K562 (cell line): ENCODE measurements around the gene NDUFB8. TPM values are rescaled to one million over a fixed set of nuclear protein-coding genes. Genes with fewer than 3 reads are reported as not detected.

Experiments
- ATAC-seq: fragments of 200-7000 bp; cut with Tn5 transposase; 3 replicates; pipeline ENCODE4 v1.9.1; 2020; ENCODE audit warnings: moderate library complexity
- BruUV-seq: library from RNA; stranded (reverse); fragments of 400-500 nt; replicated peaks from 2 replicates; lab custom pipeline; 2021; lab: Mats Ljungman, UMichigan
- CTCF ChIA-PET: fragments of 300-600 bp; formaldehyde crosslinking; extraction: SDS; loops from one replicate; lab custom pipeline; 2021; ENCODE audit warnings: low intra/inter-chr PET ratio; lab: Yijun Ruan, JAX
- POLR2A ChIA-PET: fragments of 300-600, 350-650 bp; sonication (Branson Sonifier 250); formaldehyde crosslinking; extraction: SDS; loops from one replicate; lab custom pipeline; 2021; ENCODE audit warnings: antibody characterized with exemption, inconsistent platforms; lab: Yijun Ruan, JAX
- DNase-seq, 4 experiments: peaks; one replicate each; pipeline versions ENCODE4 v3.0.0 to v3.0.0-alpha.2; 2011 to 2018; ENCODE audit warnings: low spot score in 3 of 4, mixed read lengths in 3 of 4; ENCODE audit errors: extremely low read depth in 1 of 4
- FAIRE-seq: peaks from 2 replicates; lab custom pipeline; 2011; peaks lifted over from hg19 to GRCh38; lab: Jason Lieb, UNC
- H2AFZ ChIP-seq: 2 replicates; pipeline ENCODE4 v1.6.0; 2011; ENCODE audit warnings: low read depth, low read length, control low read depth, inconsistent platforms
- H3K27ac ChIP-seq: fragments of 200-600 bp; 3 replicates; pipeline ENCODE4 v1.8.0; 2011; ENCODE audit warnings: low read depth, mild to moderate bottlenecking, control low read depth, inconsistent platforms, low read length, moderate library complexity, mixed read lengths; ENCODE audit errors: extremely low read depth
- H3K27me3 ChIP-seq, 2 experiments: fragments of 300-600 bp in 1 of 2; 2 replicates in 1 of 2; 3 replicates in 1 of 2; pipeline versions ENCODE4 v1.6.0 to v1.8.0; 2011; ENCODE audit warnings: inconsistent platforms in 2 of 2, low read length in 2 of 2, mild to moderate bottlenecking in 1 of 2, mixed read lengths in 1 of 2, moderate library complexity in 1 of 2; ENCODE audit not compliant: control insufficient read depth in 2 of 2, insufficient read depth in 2 of 2
- H3K36me3 ChIP-seq: fragments of 300-600 bp; 3 replicates; pipeline ENCODE4 v1.8.0; 2011; ENCODE audit warnings: mild to moderate bottlenecking, low read length, inconsistent platforms; ENCODE audit not compliant: control insufficient read depth, insufficient read depth
- H3K4me1 ChIP-seq, 2 experiments: fragments of 200-600 bp in 1 of 2; replicated peaks in 1 of 2; 2 replicates in 1 of 2; 3 replicates in 1 of 2; pipeline versions ENCODE4 v1.5.1 to v1.8.0; 2011; ENCODE audit warnings: inconsistent platforms in 2 of 2, low read length in 2 of 2, mild to moderate bottlenecking in 1 of 2, mixed read lengths in 1 of 2, moderate library complexity in 1 of 2; ENCODE audit not compliant: control insufficient read depth in 2 of 2, insufficient read depth in 2 of 2
- H3K4me2 ChIP-seq: 2 replicates; pipeline ENCODE4 v1.6.1; 2011; ENCODE audit warnings: low read length, control low read depth, inconsistent platforms, mixed read lengths; ENCODE audit not compliant: insufficient read depth
- H3K4me3 ChIP-seq: fragments of 200-600 bp; sonication (generic), shearing (Covaris generic); 2 replicates; pipeline ENCODE4 v1.5.1; 2016; ENCODE audit warnings: control low read depth, inconsistent platforms
- H3K79me2 ChIP-seq: fragments of 200-600 bp; 3 replicates; pipeline ENCODE4 v1.8.0; 2011; ENCODE audit warnings: low read length, inconsistent platforms; ENCODE audit not compliant: control insufficient read depth, insufficient read depth
- H3K9ac ChIP-seq, 2 experiments: 2 replicates each; pipeline versions ENCODE4 v1.6.0 to v1.6.1; 2011; ENCODE audit warnings: low read depth in 2 of 2, low read length in 2 of 2, control low read depth in 1 of 2, inconsistent platforms in 1 of 2, mild to moderate bottlenecking in 1 of 2, mixed read lengths in 1 of 2; ENCODE audit not compliant: insufficient read depth in 1 of 2
- H3K9me1 ChIP-seq: one replicate; pipeline ENCODE4 v1.6.0; 2011; ENCODE audit warnings: inconsistent platforms, mild to moderate bottlenecking, low read length, moderate library complexity; ENCODE audit not compliant: control insufficient read depth, insufficient read depth
- H3K9me3 ChIP-seq: replicated peaks from 2 replicates; pipeline ENCODE4 v1.5.1; 2011; ENCODE audit warnings: low read depth, low read length, inconsistent platforms; ENCODE audit not compliant: control insufficient read depth, insufficient read depth
- H4K20me1 ChIP-seq: replicated peaks from 2 replicates; pipeline ENCODE4 v1.6.1; 2011; ENCODE audit warnings: low read length, inconsistent platforms, mixed read lengths; ENCODE audit not compliant: control insufficient read depth, insufficient read depth
- CCAR2 ChIP-seq: fragments of 200-400 bp; formaldehyde crosslinking; IDR thresholded peaks from 2 replicates; pipeline ENCODE4 v1.6.1; 2017; ENCODE audit warnings: mild to moderate bottlenecking, low read depth, low read length
- NFIX ChIP-seq: fragments of 250-450 bp; sonication (Bioruptor Pico); IDR thresholded peaks from 2 replicates; pipeline ENCODE4 v1.4.0; 2020; ENCODE audit warnings: low read depth, mild to moderate bottlenecking, moderate library complexity
- RFX7 ChIP-seq: fragments of 250-450 bp; sonication (Bioruptor Pico); IDR thresholded peaks from 2 replicates; pipeline ENCODE4 v1.5.1; 2021; ENCODE audit warnings: mild to moderate bottlenecking
- RHOXF2B ChIP-seq: fragments of 250-450 bp; sonication (Bioruptor Pico); conservative IDR thresholded peaks from 2 replicates; pipeline ENCODE4 v1.5.1; 2021
- WGBS: fragments of 100-300 bp; shearing (Covaris generic); methylation state at CpG from one replicate; pipeline ENCODE4 v1.1.6; 2016; ENCODE audit warnings: low coverage, mixed read lengths; ENCODE audit not compliant: insufficient coverage; ENCODE audit errors: missing lambda C conversion rate; 5-methylcytosine and 5-hydroxymethylcytosine counted together
- in situ Hi-C: fragments of 300-500 bp; cut with MboI; formaldehyde crosslinking; loops from 4 replicates; pipeline ENCODE4 v1.15.0; 2018; ENCODE audit warnings: inconsistent platforms, mixed read lengths
- intact Hi-C: fragments of 100-400 bp; cut with micrococcal nuclease; formaldehyde crosslinking; loops from 2 replicates; pipeline ENCODE4 v1.14.2; 2022
- polyA plus RNA-seq, 8 experiments: library from polyadenylated mRNA; depleted of rRNA in 4 of 8; stranded (reverse) in 5 of 8; unstranded in 3 of 8; fragments of >200 nt; fragmentation: Nextera tagmentation in 2 of 8; fragmentation: Illumina TruSeq in 1 of 8; extraction: Ambion mirVana in 2 of 8; extraction: Trizol in 1 of 8; gene quantifications; 2 replicates each; pipeline versions ENCODE4 v1.2.1 to v1.2.3, GENCODE V29; 2011 to 2014; ENCODE audit warnings: inconsistent platforms in 1 of 8, missing spikeins in 1 of 8
- total RNA-seq, 7 experiments: library from RNA; depleted of rRNA in 6 of 7; stranded (reverse); fragments of >200 nt in 6 of 7; fragmentation: Illumina TruSeq in 2 of 7; extraction: Trizol in 2 of 7; gene quantifications; 2 replicates each; pipeline versions ENCODE4 v1.2.1 to v1.2.3, GENCODE V29; 2011 to 2021; ENCODE audit warnings: low replicate concordance in 1 of 7
- TF ChIP-seq, protein P1 (sequence below): fragments of 250-450 bp; sonication (Bioruptor Pico); IDR thresholded peaks from 2 replicates; pipeline ENCODE4 v1.4.0; 2020; ENCODE audit warnings: mild to moderate bottlenecking

NDUFB8 gene
- total and polyA plus RNA-seq, 9 of the 15 experiments (the other 6 are each of a cell fraction or from before 2014, with no cell fraction given), result 131 to 360 (median 199) TPM

GRCh38 chr10:100524206-100524605, 5.5 kb downstream of the NDUFB8 start:
- WGBS, result 97% methylated on average over 6 of the region's 6 CpGs
- intact Hi-C loops, result no loop called here
- POLR2A ChIA-PET, result interaction anchor here (1.1 kb wide), 1 partner anchor 217 kb away, joined by 3 read pairs; no protein-coding TSS in a partner anchor

More at GRCh38 chr10:100524206-100524605, 5.5 kb downstream of the NDUFB8 start:
- Histone ChIP-seq H3K4me1 (peaks cover 3 to 10% of the 10 kb centered on the region in 2 experiments; a peak in 3 of 5 replicates), H3K9me1 (no peaks in the 10 kb centered on the region), H3K79me2 (peaks cover 13% of the 10 kb centered on the region), H3K27me3 (no peaks in the 10 kb centered on the region), H4K20me1 (no peaks in the 10 kb centered on the region), H3K27ac (no peak overlapping the region)
- DNase-seq, result no peak
- CTCF ChIA-PET, result no interaction called here
- TF ChIP-seq, protein P1, sequence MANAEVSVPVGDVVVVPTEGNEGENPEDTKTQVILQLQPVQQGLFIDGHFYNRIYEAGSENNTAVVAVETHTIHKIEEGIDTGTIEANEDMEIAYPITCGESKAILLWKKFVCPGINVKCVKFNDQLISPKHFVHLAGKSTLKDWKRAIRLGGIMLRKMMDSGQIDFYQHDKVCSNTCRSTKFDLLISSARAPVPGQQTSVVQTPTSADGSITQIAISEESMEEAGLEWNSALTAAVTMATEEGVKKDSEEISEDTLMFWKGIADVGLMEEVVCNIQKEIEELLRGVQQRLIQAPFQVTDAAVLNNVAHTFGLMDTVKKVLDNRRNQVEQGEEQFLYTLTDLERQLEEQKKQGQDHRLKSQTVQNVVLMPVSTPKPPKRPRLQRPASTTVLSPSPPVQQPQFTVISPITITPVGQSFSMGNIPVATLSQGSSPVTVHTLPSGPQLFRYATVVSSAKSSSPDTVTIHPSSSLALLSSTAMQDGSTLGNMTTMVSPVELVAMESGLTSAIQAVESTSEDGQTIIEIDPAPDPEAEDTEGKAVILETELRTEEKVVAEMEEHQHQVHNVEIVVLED (CRISPR knock-in tag), result no peak
- TF ChIP-seq RHOXF2B (CRISPR knock-in tag), result no peak
- no peak for TF ChIP-seq RFX7 (CRISPR knock-in tag)
- TF ChIP-seq NFIX (CRISPR knock-in tag), result no peak
- TF ChIP-seq CCAR2, result no peak
- TF ChIP-seq, all 486 proteins: peak for 0
- in situ Hi-C loops, result no loop called here
- no peak for ATAC-seq
- Histone ChIP-seq H3K4me2 (no peak overlapping the region), H3K36me3 (peaks cover 53% of the 10 kb centered on the region), H3K4me3 (no peak overlapping the region), H3K9ac (no peak overlapping the region), H2AFZ (no peak overlapping the region), H3K9me3 (no peaks in the 10 kb centered on the region)
- BruUV-seq, result no TSS peak
- FAIRE-seq, result no peak
